Heart left ventricle (tissue), 16 donors: Measurements from ENCODE around the gene EXD3. TPM values are rescaled to one million over a fixed set of nuclear protein-coding genes. Genes with fewer than 3 reads are reported as not detected.

Experiments used
- ATAC-seq, 4 donors: fragments of 200-7000 bp; cut with Tn5 transposase; one replicate each; pipeline ENCODE4 v1.9.1; 2020 to 2022; ENCODE audit warnings: moderate library complexity in 4 of 4, mild to moderate bottlenecking in 3 of 4, moderate number of reproducible peaks in 1 of 4
- DNase-seq, 5 donors: peaks; one replicate each; pipeline ENCODE4 v3.0.0-alpha.2; 2020
- H3K27ac ChIP-seq, 12 donors: fragments of 200-600 bp; sonication (generic) in 4 of 12; one replicate each; pipeline versions ENCODE4 v1.5.0 to v1.8.0; 2016 to 2022; ENCODE audit warnings: mild to moderate bottlenecking in 2 of 12
- H3K27me3 ChIP-seq, 9 donors: fragments of 200-600 bp; sonication (generic) in 2 of 9; one replicate each; pipeline versions ENCODE4 v1.5.1 to v1.8.0; 2016 to 2022; ENCODE audit warnings: mild to moderate bottlenecking in 3 of 9
- H3K36me3 ChIP-seq, 9 donors: fragments of 200-600 bp; sonication (generic) in 2 of 9; one replicate each; pipeline versions ENCODE4 v1.5.0 to v1.8.0; 2018 to 2022; ENCODE audit warnings: mild to moderate bottlenecking in 2 of 9
- H3K4me1 ChIP-seq, 12 donors: fragments of 200-600 bp; sonication (generic) in 4 of 12; one replicate each; pipeline versions ENCODE4 v1.5.0 to v1.8.0; 2016 to 2022; ENCODE audit warnings: mild to moderate bottlenecking in 3 of 12
- H3K4me3 ChIP-seq, 12 donors: fragments of 200-600 bp; sonication (generic) in 4 of 12; one replicate each; pipeline versions ENCODE4 v1.5.0 to v1.8.0; 2017 to 2022; ENCODE audit warnings: mild to moderate bottlenecking in 9 of 12, moderate library complexity in 4 of 12
- H3K9me3 ChIP-seq, 12 donors: fragments of 200-600 bp; sonication (generic) in 4 of 12; one replicate each; pipeline versions ENCODE4 v1.5.0 to v1.8.0; 2016 to 2022; ENCODE audit warnings: mild to moderate bottlenecking in 1 of 12
- POLR2A ChIP-seq, 2 donors: fragments of 450-650 bp; IDR thresholded peaks; one replicate each; pipeline ENCODE4 v1.6.1; 2017; ENCODE audit warnings: antibody characterized with exemption in 2 of 2, mild to moderate bottlenecking in 2 of 2, moderate library complexity in 2 of 2
- WGBS, 4 donors: extraction: QIAGEN DNeasy Blood & Tissue Kit in 2 of 4; methylation state at CpG; one replicate each; pipeline versions ENCODE4 v1.1.5 to v1.1.7; 2013 to 2018; 5-methylcytosine and 5-hydroxymethylcytosine counted together
- intact Hi-C, 10 donors: fragments of 100-400 bp; cut with DNase I; formaldehyde crosslinking; loops; one replicate each; pipeline versions ENCODE4 v1.11.1 to v1.14.2; 2022
- polyA plus RNA-seq, 2 donors: library from polyadenylated mRNA; stranded (reverse); fragments of 200-250 nt; gene quantifications; one replicate each; pipeline ENCODE4 v1.2.3, GENCODE V29; 2013
- total RNA-seq, 9 donors: library from RNA; depleted of rRNA in 2 of 9; stranded (reverse); fragments of >200 nt in 2 of 9; fragmentation: NEBNext Ultra II Directional in 3 of 9; extraction: Animal tissue kit (Norgen Biotek cat#: 25700) in 3 of 9; gene quantifications; one replicate each; pipeline versions ENCODE4 v1.1.0 to v1.2.4, GENCODE V29; 2016 to 2023
- TF ChIP-seq, protein P1 (sequence below), 12 donors: fragments of 200-600 bp; sonication (generic) in 4 of 12; IDR thresholded peaks; one replicate each; pipeline versions ENCODE4 v1.5.0 to v1.8.0; 2018 to 2022; ENCODE audit warnings: antibody characterized with exemption in 12 of 12, mild to moderate bottlenecking in 5 of 12
- donor health status: ischemic (EF 13 %, LVEDD 7.1; RV severe dilation, severe dysfunction).
- donor health status: healthy with polysubstance abuse.
- donor health status: DM: no; HTN: yes; CAD: no.
- donor health status: DM: no; HTN: no; CAD: no.
- donor health status: ischemic (EF 25% LVEDD 6.9; RV normal size, moderate dysfunction).
- donor health status: ischemic (EF 25% LVEDD 5.7; RV mildly dilated, moderate dysfunction).
- donor health status: healthy.
- donor health status: DM: yes; HTN: yes; CAD: no.
- donor health status: ischemic (EF 35%, LVEDD 5.7; RV mildly dilated, moderate dysfunction).
- donor health status: nonischemic (EF 11% LVEDD 7.7; RV severe dilation, severe dysfunction).
- donor health status: DM: yes; HTN: yes; CAD: no.
- donor health status: PGD.
- donor health status: ischemic (EF 29% LVEDD 5.4; RV normal size, mild dysfunction).
- donor health status: nonischemic (EF 23%, LVEDD 6.1; RV moderate dilation, normal function).

EXD3 gene
- total and polyA plus RNA-seq, 11 donors = 4.1 to 15.2 (median 8.6) TPM

DNA sequence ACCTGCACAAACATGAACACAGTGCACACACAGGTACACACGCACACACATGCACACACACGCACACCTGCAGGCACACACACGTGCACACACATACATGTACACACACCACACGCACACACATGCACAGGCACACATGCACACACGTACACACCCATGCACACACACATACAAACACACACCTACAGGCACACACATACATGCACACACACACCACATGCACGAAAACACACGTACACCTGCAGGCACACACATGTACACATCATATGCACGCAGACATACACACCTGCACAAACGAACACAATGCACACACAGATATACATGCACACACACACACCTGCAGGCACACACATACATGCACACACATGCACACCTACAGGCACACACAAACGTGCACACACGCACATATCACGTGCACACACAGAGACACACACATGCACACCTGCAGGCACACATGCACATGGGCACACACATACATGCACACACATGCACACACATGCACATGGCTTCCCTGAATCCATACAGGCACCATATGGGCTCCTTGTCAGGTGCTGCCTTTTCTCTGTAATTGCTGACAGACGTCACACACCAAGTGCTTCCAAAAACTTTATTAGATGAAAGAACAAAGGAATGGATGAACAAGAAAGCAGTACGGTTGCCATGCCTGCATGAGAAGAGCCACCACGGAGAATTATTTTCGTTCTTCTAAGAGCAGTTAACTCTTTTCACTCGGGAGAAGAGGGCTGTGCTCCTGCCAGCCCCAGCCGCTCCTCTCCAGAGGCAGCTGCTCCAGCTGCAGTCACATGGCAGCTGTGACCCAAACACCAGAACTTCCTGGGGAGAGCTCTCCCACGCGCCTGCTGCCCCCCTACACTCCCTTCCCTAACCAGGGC is 57.2 kb downstream of the EXD3 start:
- no peaks in the 10 kb centered on the region for H3K27me3 ChIP-seq
- intact Hi-C loops = no loop called here
- H3K27ac ChIP-seq = no peak overlapping the region
- H3K9me3 ChIP-seq = peaks cover 0 to 17% (median 0%) of the 10 kb centered on the region in 12 donors
- ATAC-seq = no peak
- no peak for TF ChIP-seq POLR2A (IDR thresholded peaks at IDR 0.05)
- TF ChIP-seq, protein P1, sequence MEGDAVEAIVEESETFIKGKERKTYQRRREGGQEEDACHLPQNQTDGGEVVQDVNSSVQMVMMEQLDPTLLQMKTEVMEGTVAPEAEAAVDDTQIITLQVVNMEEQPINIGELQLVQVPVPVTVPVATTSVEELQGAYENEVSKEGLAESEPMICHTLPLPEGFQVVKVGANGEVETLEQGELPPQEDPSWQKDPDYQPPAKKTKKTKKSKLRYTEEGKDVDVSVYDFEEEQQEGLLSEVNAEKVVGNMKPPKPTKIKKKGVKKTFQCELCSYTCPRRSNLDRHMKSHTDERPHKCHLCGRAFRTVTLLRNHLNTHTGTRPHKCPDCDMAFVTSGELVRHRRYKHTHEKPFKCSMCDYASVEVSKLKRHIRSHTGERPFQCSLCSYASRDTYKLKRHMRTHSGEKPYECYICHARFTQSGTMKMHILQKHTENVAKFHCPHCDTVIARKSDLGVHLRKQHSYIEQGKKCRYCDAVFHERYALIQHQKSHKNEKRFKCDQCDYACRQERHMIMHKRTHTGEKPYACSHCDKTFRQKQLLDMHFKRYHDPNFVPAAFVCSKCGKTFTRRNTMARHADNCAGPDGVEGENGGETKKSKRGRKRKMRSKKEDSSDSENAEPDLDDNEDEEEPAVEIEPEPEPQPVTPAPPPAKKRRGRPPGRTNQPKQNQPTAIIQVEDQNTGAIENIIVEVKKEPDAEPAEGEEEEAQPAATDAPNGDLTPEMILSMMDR (IDR thresholded peaks at IDR 0.05) = no peak
- H3K4me3 ChIP-seq = no peak overlapping the region
- H3K36me3 ChIP-seq = peaks cover 0 to 6% (median 0%) of the 10 kb centered on the region in 9 donors
- 80 to 90% (median 85%) methylated on average over 18 to 20 of the region's 20 CpGs for WGBS, 4 donors
- peaks cover 0 to 15% (median 5%) of the 10 kb centered on the region in 12 donors for H3K4me1 ChIP-seq
- peak in 1 of 5 donors; percentile 4 for DNase-seq

GRCh38 chr9:137365056-137365455 is 57.9 kb downstream of the EXD3 start:
- TF ChIP-seq, protein P1 (IDR thresholded peaks at IDR 0.05) = no peak
- no peak for TF ChIP-seq POLR2A (IDR thresholded peaks at IDR 0.05)
- Histone ChIP-seq H3K4me1 (peaks cover 0 to 15% (median 5%) of the 10 kb centered on the region in 12 donors), H3K4me3 (no peak overlapping the region), H3K27me3 (no peaks in the 10 kb centered on the region), H3K27ac (no peak overlapping the region), H3K36me3 (peaks cover 0 to 6% (median 0%) of the 10 kb centered on the region in 9 donors), H3K9me3 (peaks cover 0 to 17% (median 0%) of the 10 kb centered on the region in 12 donors)
- DNase-seq (peak in 1 of 5 donors; percentile 6), ATAC-seq (no peak)
- 91 to 94% (median 93%) methylated on average over 12 of the region's 12 CpGs for WGBS, 4 donors
- intact Hi-C loops = no loop called here

- Histone ChIP-seq H3K9me3 (peaks cover 0 to 39% (median 13%) of the 10 kb centered on the region in 12 donors), H3K4me3 (no peak overlapping the region), H3K36me3 (peaks cover 0 to 4% (median 0%) of the 10 kb centered on the region in 9 donors), H3K27me3 (no peaks in the 10 kb centered on the region), H3K27ac (no peak overlapping the region), H3K4me1 (no peaks in the 10 kb centered on the region)
- DNase-seq (no peak), ATAC-seq (no peak)
- no peak for TF ChIP-seq POLR2A (IDR thresholded peaks at IDR 0.05)
- TF ChIP-seq, protein P1 (IDR thresholded peaks at IDR 0.05) = no peak
- intact Hi-C loops = no loop called here
- 94% methylated on average over 5 of the region's 5 CpGs; no CpG with 5 or more reads in 3 of the 4 donors for WGBS, 4 donors
These were observed 63.1 kb downstream of the EXD3 start for GRCh38 chr9:137359850-137360249.

DNA sequence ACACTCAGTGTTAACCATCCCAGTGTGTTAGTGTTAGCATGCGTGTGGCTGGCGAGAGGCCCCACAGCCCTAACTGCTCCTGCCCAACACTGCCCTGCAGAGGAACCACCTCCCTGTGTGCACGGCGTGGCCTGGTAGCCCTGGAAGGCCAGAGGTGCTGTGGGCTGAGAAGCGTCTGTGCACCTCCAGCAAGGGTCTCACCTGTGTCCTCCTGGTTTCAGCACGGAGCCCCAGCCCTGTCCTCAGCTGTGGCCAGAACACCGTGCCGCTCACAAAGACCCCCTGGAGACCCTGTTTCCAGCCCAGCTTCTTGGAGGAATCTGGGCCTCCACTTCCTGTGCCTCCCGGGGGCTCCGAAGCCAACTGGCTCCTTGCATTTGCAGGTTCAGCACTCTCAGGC is 64.8 kb downstream of the EXD3 start:
- ATAC-seq (no peak), DNase-seq (no peak)
- Histone ChIP-seq H3K36me3 (peaks cover 0 to 4% (median 0%) of the 10 kb centered on the region in 9 donors), H3K27ac (no peak overlapping the region), H3K4me3 (no peak overlapping the region), H3K4me1 (peaks cover 0 to 16% (median 10%) of the 10 kb centered on the region in 12 donors), H3K9me3 (peaks cover 0 to 30% (median 11%) of the 10 kb centered on the region in 12 donors), H3K27me3 (no peaks in the 10 kb centered on the region)
- no peak for TF ChIP-seq POLR2A (IDR thresholded peaks at IDR 0.05)
- TF ChIP-seq, protein P1 (IDR thresholded peaks at IDR 0.05) = no peak
- 91 to 97% (median 96%) methylated on average over 8 to 10 of the region's 10 CpGs for WGBS, 4 donors
- intact Hi-C loops = no loop called here
